ENCODE results near the gene FEV.

DNA sequence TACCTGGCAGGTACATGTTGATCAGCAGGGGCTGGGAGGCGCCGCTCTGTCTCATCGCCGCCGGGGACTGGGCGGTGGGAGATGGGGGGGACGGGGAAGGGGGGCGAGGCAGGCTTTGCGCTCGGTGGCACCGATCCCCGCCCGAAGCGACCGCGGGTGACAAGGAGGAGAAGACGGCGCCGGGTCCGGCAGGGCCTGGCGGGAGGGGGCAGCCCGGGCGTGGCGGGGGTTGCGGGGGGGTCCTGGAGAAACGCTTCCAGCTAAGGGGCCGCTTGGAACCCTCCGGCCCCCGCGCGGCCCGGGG is at the start of gene FEV:
- no peak for TF ChIP-seq POLR2A (IDR thresholded peaks at IDR 0.05; ENCODE audit: low read depth, low read length)
- no peak for TF ChIP-seq SPI1 (IDR thresholded peaks at IDR 0.05; ENCODE audit: low read depth, low read length)

All from GM12891 (cell line).